Gastrocnemius medialis (tissue), 4 donors: Measurements from ENCODE around the gene PRKCA.

ENCODE experiments used
- CTCF ChIP-seq, 5 experiments: fragments of 450-650 bp in 3 of 5; fragments of 200-600 bp in 2 of 5; sonication (generic) in 2 of 5; IDR thresholded peaks in 4 of 5; conservative IDR thresholded peaks in 1 of 5; 1 replicate in 4 of 5; 2 replicates in 1 of 5; pipeline ENCODE4 v1.5.1; 2016 to 2019; ENCODE audit warnings: antibody characterized with exemption in 5 of 5, mild to moderate bottlenecking in 3 of 5, moderate library complexity in 3 of 5
- POLR2A ChIP-seq, 2 donors: fragments of 450-650 bp; IDR thresholded peaks; one replicate each; pipeline ENCODE4 v1.6.1; 2017; ENCODE audit warnings: antibody characterized with exemption in 2 of 2, mild to moderate bottlenecking in 2 of 2, moderate library complexity in 2 of 2

- TF ChIP-seq CTCF (IDR thresholded peaks at IDR 0.05 in 4 of 5, conservative IDR thresholded peaks at IDR 0.05 in 1 of 5) (no peak), POLR2A (IDR thresholded peaks at IDR 0.05) (no peak)
Measured at GRCh38 chr17:66392783-66393437, 90.5 kb downstream of the PRKCA start.
